ENCODE measurements around the gene FGF22. TPM values are rescaled to one million over a fixed set of nuclear protein-coding genes. Genes with fewer than 3 reads are reported as not detected.
"Not testable (repeated sequence)": the region's sequence is repeated elsewhere in the genome, so short reads cannot be mapped to it uniquely, and the experiment has no call there.

Gene FGF22
- total RNA-seq, 1 donor from 2014 or later: 0.51 TPM

DNA sequence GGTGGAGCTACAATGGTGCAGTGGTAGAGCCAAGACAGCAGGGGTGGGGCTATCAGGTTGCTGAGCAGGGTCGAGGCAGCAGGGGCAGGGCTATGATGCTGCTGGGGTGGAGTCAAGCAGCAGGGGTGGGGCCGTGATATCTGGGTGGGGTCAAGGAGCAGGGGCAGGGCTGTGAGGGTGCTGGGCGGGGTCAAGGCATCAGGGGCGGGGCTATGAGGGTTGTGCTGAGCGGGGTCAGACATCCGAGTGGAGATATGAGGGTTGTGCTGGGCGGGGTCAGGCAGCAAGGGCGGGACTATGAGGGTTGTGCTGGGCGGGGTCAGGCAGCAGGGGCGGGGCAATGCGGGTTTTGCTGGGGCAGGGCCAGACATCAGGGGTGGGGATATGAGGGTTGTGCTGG, 35.3 kb upstream of the FGF22 start:
- Mint-ChIP-seq H3K36me3 (ENCODE audit: low read depth) (no peaks in the 10 kb centered on the region), H3K27me3 (ENCODE audit: low read depth) (no peaks in the 10 kb centered on the region), H3K9me3 (no peaks in the 10 kb centered on the region), H3K4me1 (no peaks in the 10 kb centered on the region), H3K4me3 (no peak overlapping the region), H3K27ac (ENCODE audit: unreplicated experiment) (no peak overlapping the region)
- no peak for TF ChIP-seq CTCF (conservative IDR thresholded peaks at IDR 0.05)
- no peak for DNase-seq (ENCODE audit: low read depth, low spot score)

- H3K4me3 Mint-ChIP-seq; DNase-seq (ENCODE audit: low read depth, low spot score); H3K36me3 Mint-ChIP-seq (ENCODE audit: low read depth); H3K4me1 Mint-ChIP-seq; H3K27ac Mint-ChIP-seq (ENCODE audit: unreplicated experiment); H3K27me3 Mint-ChIP-seq (ENCODE audit: low read depth); H3K9me3 Mint-ChIP-seq: not testable (repeated sequence)
Measured at GRCh38 chr19:605061-605971, 34.4 kb upstream of the FGF22 start.

GRCh38 chr19:607301-608154, 32.2 kb upstream of the FGF22 start:
- Mint-ChIP-seq H3K4me1 (peaks cover 6% of the 10 kb centered on the region), H3K4me3 (no peak overlapping the region), H3K27ac (ENCODE audit: unreplicated experiment) (no peak overlapping the region), H3K9me3 (no peaks in the 10 kb centered on the region), H3K27me3 (ENCODE audit: low read depth) (no peaks in the 10 kb centered on the region), H3K36me3 (ENCODE audit: low read depth) (no peaks in the 10 kb centered on the region)
- no peak for DNase-seq (ENCODE audit: low read depth, low spot score)
- no peak for TF ChIP-seq CTCF (conservative IDR thresholded peaks at IDR 0.05)

GRCh38 chr19:608155-609003, 31.3 kb upstream of the FGF22 start:
- no peaks in the 10 kb centered on the region for H3K36me3 Mint-ChIP-seq (ENCODE audit: low read depth)
- no peaks in the 10 kb centered on the region for H3K9me3 Mint-ChIP-seq
- TF ChIP-seq CTCF (conservative IDR thresholded peaks at IDR 0.05): no peak
- peaks cover 6% of the 10 kb centered on the region for H3K4me1 Mint-ChIP-seq
- H3K27me3 Mint-ChIP-seq (ENCODE audit: low read depth): no peaks in the 10 kb centered on the region
- H3K4me3 Mint-ChIP-seq: no peak overlapping the region
- DNase-seq (ENCODE audit: low read depth, low spot score): no peak
- H3K27ac Mint-ChIP-seq (ENCODE audit: unreplicated experiment): no peak overlapping the region

- no peaks in the 10 kb centered on the region for H3K36me3 Mint-ChIP-seq (ENCODE audit: low read depth)
- no peaks in the 10 kb centered on the region for H3K9me3 Mint-ChIP-seq
- H3K4me3 Mint-ChIP-seq: no peak overlapping the region
Measured at GRCh38 chr19:609004-609346, 30.7 kb upstream of the FGF22 start.

More at GRCh38 chr19:609004-609346, 30.7 kb upstream of the FGF22 start:
- H3K27me3 Mint-ChIP-seq (ENCODE audit: low read depth): no peaks in the 10 kb centered on the region
- no peak overlapping the region for H3K27ac Mint-ChIP-seq (ENCODE audit: unreplicated experiment)
- DNase-seq (ENCODE audit: low read depth, low spot score): no peak
- H3K4me1 Mint-ChIP-seq: peaks cover 6% of the 10 kb centered on the region
- no peak for TF ChIP-seq CTCF (conservative IDR thresholded peaks at IDR 0.05)

Measured in neural crest cell (in vitro differentiated cells).